ENCODE measurements around the gene NNAT.

NNAT gene

GRCh38 chr20:37565134-37565811, 44.2 kb downstream of the NNAT start:
- DNase-seq (ENCODE audit: low read depth in 1 of 2, low spot score in 1 of 2), result no peak

GRCh38 chr20:37566590-37567330, 45.7 kb downstream of the NNAT start:
- no peak for DNase-seq (ENCODE audit: low read depth in 1 of 2, low spot score in 1 of 2)

- DNase-seq (ENCODE audit: low read depth in 1 of 2, low spot score in 1 of 2), result no peak
Measured at GRCh38 chr20:37567331-37567665, 46.2 kb downstream of the NNAT start.

- no peak for DNase-seq (ENCODE audit: low read depth in 1 of 2, low spot score in 1 of 2)
Measured at GRCh38 chr20:37567671-37568588, 46.9 kb downstream of the NNAT start.

- DNase-seq (ENCODE audit: low read depth in 1 of 2, low spot score in 1 of 2), result no peak
Measured at GRCh38 chr20:37570419-37570818, 49.4 kb downstream of the NNAT start.

- no peak for DNase-seq (ENCODE audit: low read depth in 1 of 2, low spot score in 1 of 2)
Measured at GRCh38 chr20:37571033-37571432, 50.0 kb downstream of the NNAT start.
